GM12891 (cell line): ENCODE data around the gene SLC5A11.
"Not testable (repeated sequence)": the region's sequence is repeated elsewhere in the genome, so short reads cannot be mapped to it uniquely, and the experiment has no call there.

Source experiments
- DNase-seq: peaks from one replicate; pipeline ENCODE4 v3.0.0; 2011; ENCODE audit warnings: low spot score; ENCODE audit not compliant: insufficient read length
- FAIRE-seq: peaks from 2 replicates; lab custom pipeline; 2011; peaks lifted over from hg19 to GRCh38; lab: Jason Lieb, UNC
- PAX5 ChIP-seq: IDR thresholded peaks from 2 replicates; pipeline ENCODE4 v1.6.1; 2011; ENCODE audit warnings: low read length, moderate library complexity, mild to moderate bottlenecking; ENCODE audit not compliant: insufficient read depth, severe bottlenecking
- POLR2A ChIP-seq: IDR thresholded peaks from 2 replicates; pipeline ENCODE4 v1.6.1; 2011; ENCODE audit warnings: low read depth, low read length, control low read depth
- POLR2AphosphoS5 ChIP-seq: IDR thresholded peaks from 2 replicates; pipeline ENCODE4 v1.6.1; 2011; ENCODE audit warnings: low read depth, low read length, control low read depth
- POU2F2 ChIP-seq: IDR thresholded peaks from 2 replicates; pipeline ENCODE4 v1.6.1; 2011; ENCODE audit warnings: low read depth, mild to moderate bottlenecking, control low read depth, low read length, moderate library complexity
- SPI1 ChIP-seq: IDR thresholded peaks from 2 replicates; pipeline ENCODE4 v1.6.1; 2011; ENCODE audit warnings: low read depth, low read length, control low read depth
- TAF1 ChIP-seq: IDR thresholded peaks from 2 replicates; pipeline ENCODE4 v1.6.1; 2011; ENCODE audit warnings: low read depth, low read length, control low read depth

Gene SLC5A11

GRCh38 chr16:24834459-24835335 lies 11.1 kb upstream of the SLC5A11 start:
- TF ChIP-seq TAF1 (no peak), POLR2AphosphoS5 (no peak), POU2F2 (no peak), POLR2A (no peak), PAX5 (no peak), SPI1 (no peak)
- no peak for DNase-seq
- no peak for FAIRE-seq

GRCh38 chr16:24836836-24837235 lies 8.9 kb upstream of the SLC5A11 start:
- DNase-seq (no peak), FAIRE-seq (no peak)
- TF ChIP-seq POLR2AphosphoS5 (no peak), POLR2A (no peak)

GRCh38 chr16:24837969-24838368 lies 7.8 kb upstream of the SLC5A11 start:
- FAIRE-seq (no peak), DNase-seq (no peak)
- TF ChIP-seq PAX5, result no peak

GRCh38 chr16:24838554-24839266 lies 7.1 kb upstream of the SLC5A11 start:
- no peak for DNase-seq
- FAIRE-seq, result no peak
- TF ChIP-seq TAF1 (no peak), POLR2A (no peak), POU2F2 (no peak), SPI1 (no peak), POLR2AphosphoS5 (no peak), PAX5 (no peak)

GRCh38 chr16:24839347-24839972 lies 6.3 kb upstream of the SLC5A11 start:
- FAIRE-seq, result no peak
- DNase-seq, result no peak
- TF ChIP-seq POLR2AphosphoS5 (no peak), TAF1 (no peak), POLR2A (no peak), SPI1 (no peak), PAX5 (no peak), POU2F2 (no peak)

- FAIRE-seq (no peak), DNase-seq (no peak)
- TF ChIP-seq SPI1 (no peak), TAF1 (no peak), PAX5 (no peak), POLR2AphosphoS5 (no peak), POLR2A (no peak), POU2F2 (no peak)
Observed at GRCh38 chr16:24841291-24841690, 4.5 kb upstream of the SLC5A11 start.

GRCh38 chr16:24844101-24845030 lies 1.4 kb upstream of the SLC5A11 start:
- FAIRE-seq, result no peak

GRCh38 chr16:24845031-24845365 lies 765 bp upstream of the SLC5A11 start:
- DNase-seq, FAIRE-seq: not testable (repeated sequence)

More at GRCh38 chr16:24844101-24845030, 1.4 kb upstream of the SLC5A11 start:
- DNase-seq, result no peak
- TF ChIP-seq TAF1 (no peak), PAX5 (no peak), SPI1 (no peak)

- TF ChIP-seq SPI1, result no peak
- TF ChIP-seq POU2F2, result no peak
- TF ChIP-seq POLR2AphosphoS5, result no peak
- TF ChIP-seq TAF1, result no peak
- TF ChIP-seq PAX5, result no peak
- no peak for TF ChIP-seq POLR2A
- FAIRE-seq (no peak), DNase-seq (no peak)
Observed at GRCh38 chr16:24846548-24847357, 990 bp downstream of the SLC5A11 start.
